Naive thymus-derived CD4-positive, alpha-beta T cell (primary cell): Measurements from ENCODE around the gene EIF4G3. TPM values are rescaled to one million over a fixed set of nuclear protein-coding genes. Genes with fewer than 3 reads are reported as not detected.
"Not testable (repeated sequence)": the region's sequence is repeated elsewhere in the genome, so short reads cannot be mapped to it uniquely, and the experiment has no call there.

ENCODE experiments used
- ATAC-seq: fragments of 150-1000 bp; cut with Tn5 transposase; 2 replicates; pipeline ENCODE4 v1.10.0; 2021; ENCODE audit warnings: mild to moderate bottlenecking, moderate library complexity
- CTCF ChIA-PET: fragments of 350-600 bp; sonication (Branson Sonifier 250); formaldehyde crosslinking; loops from one replicate; lab custom pipeline; 2021; ENCODE audit warnings: antibody characterized with exemption; lab: Charles Lee
- POLR2A ChIA-PET: fragments of 350-600 bp; sonication (Branson Sonifier 250); formaldehyde crosslinking; loops from one replicate; lab custom pipeline; 2021; ENCODE audit warnings: antibody characterized with exemption, inconsistent platforms; lab: Charles Lee
- DNase-seq, 9 donors: peaks; one replicate each; pipeline versions ENCODE4 v3.0.0 to v3.0.0-alpha.2; 2020 to 2022; ENCODE audit warnings: mixed read lengths in 1 of 9
- H3K27ac ChIP-seq: one replicate; pipeline ENCODE4 v1.7.0; 2013; ENCODE audit warnings: mild to moderate bottlenecking, low read depth, low read length, moderate library complexity
- H3K27me3 ChIP-seq, 2 donors: one replicate each; pipeline ENCODE4 v1.7.0; 2013; ENCODE audit warnings: low read length in 2 of 2, mild to moderate bottlenecking in 2 of 2, moderate library complexity in 2 of 2; ENCODE audit not compliant: control insufficient read depth in 2 of 2, insufficient read depth in 2 of 2
- H3K36me3 ChIP-seq, 3 experiments: 1 replicate in 2 of 3; 2 replicates in 1 of 3; pipeline ENCODE4 v1.7.0; 2013; ENCODE audit warnings: low read length in 3 of 3, mild to moderate bottlenecking in 3 of 3, moderate library complexity in 1 of 3; ENCODE audit not compliant: insufficient read depth in 3 of 3, control insufficient read depth in 2 of 3
- H3K4me1 ChIP-seq, 2 donors: one replicate each; pipeline ENCODE4 v1.7.0; 2013; ENCODE audit warnings: low read length in 2 of 2, mild to moderate bottlenecking in 2 of 2, moderate library complexity in 1 of 2; ENCODE audit not compliant: control insufficient read depth in 2 of 2, insufficient read depth in 2 of 2
- H3K4me3 ChIP-seq: 2 replicates; pipeline ENCODE4 v1.7.0; 2013; ENCODE audit warnings: mild to moderate bottlenecking, low read length
- H3K9me3 ChIP-seq, 3 experiments: 1 replicate in 2 of 3; 2 replicates in 1 of 3; pipeline ENCODE4 v1.7.0; 2013; ENCODE audit warnings: low read length in 3 of 3; ENCODE audit not compliant: control insufficient read depth in 2 of 3
- H3K27ac Mint-ChIP-seq, 9 donors: one replicate each; pipeline ENCODE4 v1.8.0; 2020 to 2022; ENCODE audit warnings: mixed read lengths in 9 of 9, mild to moderate bottlenecking in 8 of 9, moderate library complexity in 5 of 9, inconsistent platforms in 2 of 9
- H3K27me3 Mint-ChIP-seq, 5 donors: one replicate each; pipeline ENCODE4 v1.8.0; 2021 to 2022; ENCODE audit warnings: mixed read lengths in 5 of 5, mild to moderate bottlenecking in 1 of 5
- H3K36me3 Mint-ChIP-seq, 5 donors: one replicate each; pipeline ENCODE4 v1.8.0; 2020 to 2022; ENCODE audit warnings: mixed read lengths in 5 of 5, mild to moderate bottlenecking in 3 of 5, inconsistent platforms in 1 of 5
- H3K4me1 Mint-ChIP-seq, 7 donors: one replicate each; pipeline ENCODE4 v1.8.0; 2020 to 2022; ENCODE audit warnings: mixed read lengths in 7 of 7, mild to moderate bottlenecking in 3 of 7, inconsistent platforms in 1 of 7
- H3K4me3 Mint-ChIP-seq, 10 donors: one replicate each; pipeline ENCODE4 v1.8.0; 2020 to 2022; ENCODE audit warnings: mild to moderate bottlenecking in 10 of 10, mixed read lengths in 10 of 10, moderate library complexity in 6 of 10, inconsistent platforms in 2 of 10
- H3K9me3 Mint-ChIP-seq, 11 donors: one replicate each; pipeline ENCODE4 v1.8.0; 2020 to 2022; ENCODE audit warnings: mixed read lengths in 11 of 11, mild to moderate bottlenecking in 4 of 11, inconsistent platforms in 1 of 11, moderate library complexity in 1 of 11
- intact Hi-C, 2 donors: fragments of 100-400 bp; cut with micrococcal nuclease; formaldehyde crosslinking; loops; one replicate each; pipeline ENCODE4 v1.15.1; 2023
- polyA plus RNA-seq, 2 donors: library from polyadenylated mRNA; unstranded; fragments of 300-500 nt; fragmentation: Illumina TruSeq; gene quantifications; one replicate each; pipeline ENCODE4 v1.2.3, GENCODE V29; 2021
- total RNA-seq, 6 experiments: library from RNA in 5 of 6; stranded (reverse) in 5 of 6; gene quantifications; 1 replicate in 5 of 6; 2 replicates in 1 of 6; pipeline ENCODE4 v1.2.3 and lab custom pipeline; 2021 to 2026

EIF4G3 gene
- total and polyA plus RNA-seq, 7 experiments from 2014 or later = 3.3 to 46.3 (median 16.4) TPM

DNA sequence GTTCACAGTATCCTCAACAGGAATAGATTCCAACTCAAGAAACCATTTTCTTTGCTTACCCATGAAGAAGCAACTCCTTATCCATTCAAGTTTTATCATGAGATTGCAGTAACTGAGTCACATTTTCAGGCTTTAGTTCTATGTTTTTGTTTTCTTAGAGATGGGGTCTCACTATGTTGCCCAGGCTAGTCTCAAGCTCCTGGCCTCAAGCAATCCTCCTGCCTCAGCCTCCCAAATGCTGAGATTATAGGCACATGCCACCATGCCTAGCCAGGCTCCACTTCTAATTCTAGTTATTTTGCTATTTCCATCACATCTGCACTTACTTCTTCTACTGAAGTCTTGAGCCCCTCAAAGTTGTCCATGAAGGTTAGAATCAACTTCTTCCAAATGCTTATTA is 246.3 kb downstream of the EIF4G3 start:
- no peak for ATAC-seq
- ChIA-PET POLR2A (no interaction called here), CTCF (no interaction called here)
- Mint-ChIP-seq H3K4me3 (no peak overlapping the region), H3K27me3 (no peaks in the 10 kb centered on the region), H3K9me3 (no peaks in the 10 kb centered on the region), H3K4me1 (peaks cover 11 to 24% (median 18%) of the 10 kb centered on the region in 7 donors), H3K36me3 (peaks cover 0 to 33% (median 8%) of the 10 kb centered on the region in 5 donors), H3K27ac (no peak overlapping the region)
- Histone ChIP-seq H3K4me1 (peaks cover 10 to 15% of the 10 kb centered on the region in 2 donors), H3K27ac (no peak overlapping the region), H3K36me3 (no peaks in the 10 kb centered on the region), H3K27me3 (no peaks in the 10 kb centered on the region), H3K9me3 (no peaks in the 10 kb centered on the region), H3K4me3 (no peak overlapping the region)
- intact Hi-C loops = loop anchor here in 1 of 2 donors (10.0 kb wide), 1 partner anchor 244 kb away; the partner anchor contains the start of gene EIF4G3
- no peak for DNase-seq

DNA sequence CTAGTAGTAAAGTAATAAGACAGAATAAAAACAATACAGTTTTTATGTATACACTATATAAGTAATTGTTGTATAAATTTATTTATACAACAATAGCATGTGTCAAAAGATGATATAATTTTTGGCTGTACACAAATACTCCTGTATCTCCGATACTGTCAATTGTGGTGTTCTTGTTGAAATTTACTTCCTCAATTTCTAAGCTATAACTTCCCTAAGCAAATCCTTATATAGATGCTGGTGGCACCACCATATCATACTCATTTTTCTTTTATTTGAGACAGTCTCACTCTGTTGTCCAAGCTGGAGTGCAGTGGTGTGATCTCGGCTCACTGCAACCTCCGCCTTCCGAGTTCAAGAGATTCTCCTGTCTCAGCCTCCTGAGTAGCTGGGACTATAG is 248.6 kb downstream of the EIF4G3 start:
- POLR2A ChIA-PET = no interaction called here
- ATAC-seq = no peak
- no peak for DNase-seq
- Mint-ChIP-seq H3K9me3 (no peaks in the 10 kb centered on the region), H3K27ac (no peak overlapping the region), H3K27me3 (no peaks in the 10 kb centered on the region), H3K4me1 (peaks cover 10 to 17% (median 12%) of the 10 kb centered on the region in 7 donors), H3K4me3 (no peak overlapping the region), H3K36me3 (peaks cover 0 to 30% (median 8%) of the 10 kb centered on the region in 5 donors)
- Histone ChIP-seq H3K27me3 (no peaks in the 10 kb centered on the region), H3K27ac (no peak overlapping the region), H3K9me3 (no peaks in the 10 kb centered on the region), H3K36me3 (no peaks in the 10 kb centered on the region), H3K4me3 (no peak overlapping the region), H3K4me1 (peaks cover 10 to 14% of the 10 kb centered on the region in 2 donors)
- intact Hi-C loops = no loop called here
- CTCF ChIA-PET = no interaction called here

GRCh38 chr1:20921285-20921684 is 255.4 kb downstream of the EIF4G3 start:
- H3K36me3 Mint-ChIP-seq = peaks cover 0 to 3% (median 0%) of the 10 kb centered on the region in 5 donors
- H3K4me1 ChIP-seq = no peaks in the 10 kb centered on the region
- H3K9me3 ChIP-seq = no peaks in the 10 kb centered on the region
- no peak for DNase-seq
- intact Hi-C loops = no loop called here
- H3K27ac Mint-ChIP-seq = no peak overlapping the region
- no peak overlapping the region for H3K27ac ChIP-seq
- no peak overlapping the region for H3K4me3 Mint-ChIP-seq
- POLR2A ChIA-PET = no interaction called here
- H3K36me3 ChIP-seq = no peaks in the 10 kb centered on the region
- no peaks in the 10 kb centered on the region for H3K9me3 Mint-ChIP-seq
- no peak overlapping the region for H3K4me3 ChIP-seq
- CTCF ChIA-PET = no interaction called here
- H3K27me3 Mint-ChIP-seq = no peaks in the 10 kb centered on the region
- H3K4me1 Mint-ChIP-seq = peaks cover 0 to 2% (median 0%) of the 10 kb centered on the region in 7 donors
- no peak for ATAC-seq
- H3K27me3 ChIP-seq = no peaks in the 10 kb centered on the region

DNA sequence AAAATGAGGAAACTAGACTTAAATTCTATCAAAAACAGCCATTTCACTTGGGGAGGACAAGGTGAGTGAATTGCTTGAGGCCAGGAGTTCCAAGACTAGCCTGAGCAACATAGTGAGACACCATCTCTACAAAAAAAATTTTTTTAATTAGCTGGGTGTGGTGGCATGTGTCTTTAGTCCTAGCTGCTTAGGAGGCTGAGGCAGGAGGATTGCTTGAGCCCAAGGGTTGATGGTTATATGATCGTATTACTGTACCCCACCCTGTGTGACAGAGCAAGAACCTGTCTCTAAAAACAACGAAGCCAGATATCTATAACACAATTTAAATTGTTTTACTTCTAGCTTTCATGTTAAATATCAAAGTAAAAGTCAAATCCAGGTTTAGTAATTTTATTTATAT is 263.5 kb downstream of the EIF4G3 start:
- Histone ChIP-seq H3K27ac (no peak overlapping the region), H3K4me3 (no peak overlapping the region), H3K36me3 (no peaks in the 10 kb centered on the region), H3K27me3 (no peaks in the 10 kb centered on the region), H3K9me3 (no peaks in the 10 kb centered on the region), H3K4me1 (no peaks in the 10 kb centered on the region)
- Mint-ChIP-seq H3K27ac (no peak overlapping the region), H3K27me3 (no peaks in the 10 kb centered on the region), H3K9me3 (no peaks in the 10 kb centered on the region), H3K4me1 (peaks cover 0 to 2% (median 0%) of the 10 kb centered on the region in 7 donors), H3K4me3 (no peak overlapping the region), H3K36me3 (peaks cover 0 to 23% (median 5%) of the 10 kb centered on the region in 5 donors)
- intact Hi-C loops = no loop called here
- POLR2A ChIA-PET = no interaction called here
- CTCF ChIA-PET = no interaction called here
- DNase-seq = no peak
- no peak for ATAC-seq

GRCh38 chr1:20907526-20907925 is 269.2 kb downstream of the EIF4G3 start:
- H3K4me1 Mint-ChIP-seq, H3K27me3 ChIP-seq, H3K27ac ChIP-seq, DNase-seq, H3K27me3 Mint-ChIP-seq, intact Hi-C loops, H3K36me3 ChIP-seq, H3K9me3 ChIP-seq, H3K4me3 Mint-ChIP-seq, CTCF ChIA-PET, H3K4me3 ChIP-seq, H3K9me3 Mint-ChIP-seq, H3K4me1 ChIP-seq, POLR2A ChIA-PET, H3K27ac Mint-ChIP-seq, ATAC-seq: not testable (repeated sequence)
- peaks cover 0 to 19% (median 13%) of the 10 kb centered on the region in 5 donors for H3K36me3 Mint-ChIP-seq

- Histone ChIP-seq H3K4me3 (no peak overlapping the region), H3K27me3 (no peaks in the 10 kb centered on the region), H3K27ac (no peak overlapping the region), H3K9me3 (no peaks in the 10 kb centered on the region), H3K36me3 (no peaks in the 10 kb centered on the region), H3K4me1 (no peaks in the 10 kb centered on the region)
- H3K27ac Mint-ChIP-seq = no peak overlapping the region
- peaks cover 0 to 2% (median 0%) of the 10 kb centered on the region in 7 donors for H3K4me1 Mint-ChIP-seq
- H3K9me3 Mint-ChIP-seq = no peaks in the 10 kb centered on the region
- ChIA-PET POLR2A (interaction anchor here (0.6 kb wide), 1 partner anchor 1581 kb away, joined by 3 read pairs; no protein-coding TSS in a partner anchor), CTCF (no interaction called here)
- DNase-seq (no peak), ATAC-seq (no peak)
- H3K4me3 Mint-ChIP-seq = no peak overlapping the region
- H3K27me3 Mint-ChIP-seq = no peaks in the 10 kb centered on the region
- intact Hi-C loops = no loop called here
- H3K36me3 Mint-ChIP-seq = peaks cover 0 to 22% (median 10%) of the 10 kb centered on the region in 5 donors
These were observed 273.3 kb downstream of the EIF4G3 start for GRCh38 chr1:20903437-20903836.

DNA sequence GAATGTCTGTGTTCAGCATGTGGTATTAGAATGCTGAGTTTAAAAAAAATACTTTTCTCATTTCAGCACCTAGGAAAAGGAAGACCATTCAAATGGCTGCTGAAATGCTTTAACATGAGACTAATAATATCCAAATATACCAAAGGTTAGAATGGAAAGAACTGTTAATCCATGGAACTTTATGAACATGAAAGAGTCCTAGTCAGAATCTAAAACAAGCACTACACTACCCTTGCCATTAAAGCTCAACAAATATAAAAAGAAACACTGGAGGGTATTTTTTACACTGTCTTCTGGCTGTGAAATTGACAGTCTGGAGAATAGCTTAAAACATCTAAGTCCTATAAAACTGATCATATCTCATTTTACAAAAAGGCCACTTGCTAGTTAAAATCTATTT is 276.6 kb downstream of the EIF4G3 start:
- no peak overlapping the region for H3K4me3 Mint-ChIP-seq
- H3K4me1 ChIP-seq = no peaks in the 10 kb centered on the region
- no peak overlapping the region for H3K27ac ChIP-seq
- peaks cover 0 to 19% (median 7%) of the 10 kb centered on the region in 5 donors for H3K36me3 Mint-ChIP-seq
- no peaks in the 10 kb centered on the region for H3K27me3 Mint-ChIP-seq
- ChIA-PET CTCF (no interaction called here), POLR2A (no interaction called here)
- no peak for DNase-seq
- H3K27me3 ChIP-seq = no peaks in the 10 kb centered on the region
- H3K4me1 Mint-ChIP-seq = no peaks in the 10 kb centered on the region
- H3K4me3 ChIP-seq = no peak overlapping the region
- intact Hi-C loops = no loop called here
- ATAC-seq = no peak
- peaks cover 0 to 4% (median 0%) of the 10 kb centered on the region in 3 experiments for H3K36me3 ChIP-seq
- H3K9me3 Mint-ChIP-seq = no peaks in the 10 kb centered on the region
- no peaks in the 10 kb centered on the region for H3K9me3 ChIP-seq
- no peak overlapping the region for H3K27ac Mint-ChIP-seq
